ENCODE results near the gene COG7.

COG7 gene

GRCh38 chr16:23359092-23359760 lies 93.8 kb downstream of the COG7 start:
- no peak for DNase-seq (ENCODE audit: low spot score)

GRCh38 chr16:23357761-23358290 lies 95.2 kb downstream of the COG7 start:
- no peak for DNase-seq (ENCODE audit: low spot score)

- no peak for DNase-seq (ENCODE audit: low spot score)
Observed at GRCh38 chr16:23356941-23357340, 96.0 kb downstream of the COG7 start.

- no peak for DNase-seq (ENCODE audit: low spot score)
Observed at GRCh38 chr16:23355106-23355670, 97.8 kb downstream of the COG7 start.

GRCh38 chr16:23354246-23354645 lies 98.7 kb downstream of the COG7 start:
- no peak for DNase-seq (ENCODE audit: low spot score)

DNA sequence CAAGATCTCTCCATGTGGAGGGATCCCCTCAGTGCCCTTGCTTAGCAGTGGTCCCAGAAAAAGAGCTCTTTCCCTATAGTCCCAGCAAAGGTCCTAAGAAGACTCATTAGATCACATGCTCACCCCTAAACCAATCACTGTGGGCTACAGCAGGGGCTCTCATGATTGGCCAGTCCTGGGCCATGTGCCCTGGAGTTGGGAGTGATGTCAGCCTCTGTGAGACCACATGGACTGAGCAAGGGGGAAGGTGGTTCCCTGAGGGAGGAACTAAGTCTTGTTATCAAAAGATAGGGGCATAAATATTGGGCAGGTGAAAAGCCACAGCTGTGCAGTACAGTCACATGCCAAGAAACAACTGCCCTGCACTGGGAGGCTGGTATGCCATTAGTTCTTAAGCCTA lies 99.5 kb downstream of the COG7 start:
- no peak for DNase-seq (ENCODE audit: low spot score)

- no peak for DNase-seq (ENCODE audit: low spot score)
Observed at GRCh38 chr16:23351360-23351759, 101.6 kb downstream of the COG7 start.

- no peak for DNase-seq (ENCODE audit: low spot score)
Observed at GRCh38 chr16:23348579-23349469, 104.2 kb downstream of the COG7 start.

DNA sequence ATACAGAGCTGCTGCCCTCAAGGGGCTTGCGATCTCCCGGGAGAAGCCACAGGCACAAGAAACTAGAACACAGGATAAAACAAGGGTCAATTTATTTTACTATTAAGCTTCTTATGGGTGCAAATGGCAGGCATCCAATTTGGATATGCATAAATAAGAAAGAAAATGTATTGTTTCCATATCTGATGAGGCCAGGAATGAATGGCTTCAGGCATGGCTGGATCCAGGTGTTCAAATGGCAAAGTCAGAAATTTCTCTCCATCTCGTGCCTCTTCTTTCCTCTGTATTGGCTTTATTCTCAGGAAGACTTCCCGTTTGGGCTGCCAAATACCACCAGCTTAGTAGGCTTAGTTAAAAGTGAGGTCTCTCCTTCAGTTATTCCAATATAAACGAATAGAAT lies 107.8 kb downstream of the COG7 start:
- DNase-seq (ENCODE audit: low spot score), result no peak

DNA sequence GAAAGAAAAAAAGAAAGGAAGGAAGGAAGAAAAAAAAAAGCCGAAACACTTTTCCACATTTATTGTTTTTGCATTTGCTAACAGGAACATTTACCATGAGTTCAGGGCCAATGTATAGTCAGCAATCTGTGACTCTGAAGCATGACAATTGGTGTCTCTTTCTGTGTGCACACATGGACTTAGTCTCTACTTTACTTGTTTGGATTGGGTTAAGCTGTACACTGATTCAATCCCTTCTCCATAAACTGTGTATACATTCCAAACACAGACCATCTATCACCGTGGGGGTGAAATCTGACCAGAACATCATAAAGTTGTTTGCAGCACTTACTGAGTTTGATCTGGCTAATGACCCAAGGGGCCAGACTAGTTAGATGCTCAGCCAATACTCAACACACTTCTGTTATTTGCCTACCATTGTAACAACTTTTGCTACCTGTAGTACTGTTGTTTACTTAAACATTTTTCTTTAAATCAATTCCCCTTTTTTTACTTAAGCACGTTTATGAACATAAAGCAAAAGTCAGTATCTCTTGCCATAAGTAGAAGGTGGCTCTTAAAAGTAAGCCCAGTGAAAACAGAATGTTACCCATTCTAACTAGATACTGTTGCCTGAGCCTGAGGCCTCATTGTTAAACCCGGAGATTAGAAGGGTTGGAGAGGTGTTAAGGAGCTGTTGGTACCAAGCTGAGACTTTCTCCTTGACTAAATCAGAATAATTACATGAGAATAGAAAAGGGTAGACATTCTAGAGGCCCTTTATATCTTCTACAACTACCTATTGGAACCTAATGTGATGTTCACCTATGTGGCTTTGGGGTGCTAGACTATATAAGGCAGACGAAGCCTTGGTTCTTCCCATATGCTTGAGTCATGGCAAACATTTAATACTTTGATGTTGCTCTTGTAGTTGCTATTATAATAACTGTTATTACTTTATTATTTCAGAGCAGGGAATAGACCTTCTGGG lies 109.1 kb downstream of the COG7 start:
- no peak for DNase-seq (ENCODE audit: low spot score)

DNA sequence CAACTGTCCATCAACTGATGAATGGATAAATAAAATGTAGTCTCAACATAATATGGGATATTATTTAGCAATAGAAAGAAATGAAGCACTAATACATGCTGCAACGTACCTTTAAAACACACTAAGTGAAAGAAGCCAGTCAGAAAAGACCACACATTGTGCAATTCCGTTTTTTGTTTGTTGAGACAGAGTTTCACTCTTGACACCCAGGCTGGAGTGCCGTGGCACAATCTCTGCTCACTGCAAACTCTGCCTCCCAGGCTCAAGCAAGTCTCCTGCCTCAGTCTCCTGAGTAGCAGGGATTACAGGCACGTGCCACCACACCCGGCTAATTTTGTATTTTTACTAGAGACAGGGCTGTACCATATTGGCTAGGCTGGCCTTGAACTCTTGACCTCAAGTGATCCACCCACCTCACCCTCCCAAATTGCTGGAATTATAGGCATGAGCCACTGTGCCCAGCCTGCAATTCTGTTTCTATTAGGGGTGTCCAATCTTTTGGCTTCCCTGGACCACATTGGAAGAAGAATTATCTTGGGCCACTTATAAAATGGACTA lies 110.8 kb downstream of the COG7 start:
- no peak for DNase-seq (ENCODE audit: low spot score)

GRCh38 chr16:23339787-23340186 lies 113.2 kb downstream of the COG7 start:
- DNase-seq (ENCODE audit: low spot score), result no peak
